Measurements from ENCODE around the gene RNF207.

DNA sequence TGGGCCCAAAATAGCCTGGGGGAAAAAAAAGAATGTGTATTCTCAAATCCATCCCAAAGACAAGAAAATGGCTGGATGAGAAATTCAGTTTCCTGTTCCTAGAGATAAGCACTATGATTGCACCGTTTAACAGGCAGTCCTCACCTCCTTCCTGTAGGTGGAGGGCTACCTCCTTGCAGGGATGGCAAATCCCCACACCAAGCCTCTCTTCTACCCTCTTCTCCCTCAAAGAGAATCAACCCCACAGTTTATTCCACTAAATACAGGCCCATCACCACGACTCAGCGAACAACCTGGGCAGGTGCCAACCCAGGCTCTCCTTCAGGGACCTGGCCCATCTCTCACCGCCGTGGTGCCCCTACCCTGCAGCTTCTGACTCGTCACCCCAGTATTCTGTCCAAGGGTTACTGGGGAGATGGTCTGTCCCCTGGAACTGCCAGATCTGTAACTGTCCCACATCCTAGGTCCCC, 22.4 kb upstream of the RNF207 start:
- TF ChIP-seq, protein P1, sequence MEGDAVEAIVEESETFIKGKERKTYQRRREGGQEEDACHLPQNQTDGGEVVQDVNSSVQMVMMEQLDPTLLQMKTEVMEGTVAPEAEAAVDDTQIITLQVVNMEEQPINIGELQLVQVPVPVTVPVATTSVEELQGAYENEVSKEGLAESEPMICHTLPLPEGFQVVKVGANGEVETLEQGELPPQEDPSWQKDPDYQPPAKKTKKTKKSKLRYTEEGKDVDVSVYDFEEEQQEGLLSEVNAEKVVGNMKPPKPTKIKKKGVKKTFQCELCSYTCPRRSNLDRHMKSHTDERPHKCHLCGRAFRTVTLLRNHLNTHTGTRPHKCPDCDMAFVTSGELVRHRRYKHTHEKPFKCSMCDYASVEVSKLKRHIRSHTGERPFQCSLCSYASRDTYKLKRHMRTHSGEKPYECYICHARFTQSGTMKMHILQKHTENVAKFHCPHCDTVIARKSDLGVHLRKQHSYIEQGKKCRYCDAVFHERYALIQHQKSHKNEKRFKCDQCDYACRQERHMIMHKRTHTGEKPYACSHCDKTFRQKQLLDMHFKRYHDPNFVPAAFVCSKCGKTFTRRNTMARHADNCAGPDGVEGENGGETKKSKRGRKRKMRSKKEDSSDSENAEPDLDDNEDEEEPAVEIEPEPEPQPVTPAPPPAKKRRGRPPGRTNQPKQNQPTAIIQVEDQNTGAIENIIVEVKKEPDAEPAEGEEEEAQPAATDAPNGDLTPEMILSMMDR (conservative IDR thresholded peaks at IDR 0.05; ENCODE audit: low read depth, low read length), result no peak
- no peak for TF ChIP-seq EZH2 (IDR thresholded peaks at IDR 0.05; ENCODE audit: borderline replicate concordance, low read depth, low read length, poor library complexity, severe bottlenecking)
